Gastrocnemius medialis (tissue), 4 donors: ENCODE results near the gene CD46.
"Not testable (repeated sequence)": the region's sequence is repeated elsewhere in the genome, so short reads cannot be mapped to it uniquely, and the experiment has no call there.

Experiments
- POLR2A ChIP-seq, 2 donors: fragments of 450-650 bp; IDR thresholded peaks; one replicate each; pipeline ENCODE4 v1.6.1; 2017; ENCODE audit warnings: antibody characterized with exemption in 2 of 2, mild to moderate bottlenecking in 2 of 2, moderate library complexity in 2 of 2
- TF ChIP-seq, protein P1 (sequence below), 5 experiments: fragments of 450-650 bp in 3 of 5; fragments of 200-600 bp in 2 of 5; sonication (generic) in 2 of 5; IDR thresholded peaks in 4 of 5; conservative IDR thresholded peaks in 1 of 5; 1 replicate in 4 of 5; 2 replicates in 1 of 5; pipeline ENCODE4 v1.5.1; 2016 to 2019; ENCODE audit warnings: antibody characterized with exemption in 5 of 5, mild to moderate bottlenecking in 3 of 5, moderate library complexity in 3 of 5

DNA sequence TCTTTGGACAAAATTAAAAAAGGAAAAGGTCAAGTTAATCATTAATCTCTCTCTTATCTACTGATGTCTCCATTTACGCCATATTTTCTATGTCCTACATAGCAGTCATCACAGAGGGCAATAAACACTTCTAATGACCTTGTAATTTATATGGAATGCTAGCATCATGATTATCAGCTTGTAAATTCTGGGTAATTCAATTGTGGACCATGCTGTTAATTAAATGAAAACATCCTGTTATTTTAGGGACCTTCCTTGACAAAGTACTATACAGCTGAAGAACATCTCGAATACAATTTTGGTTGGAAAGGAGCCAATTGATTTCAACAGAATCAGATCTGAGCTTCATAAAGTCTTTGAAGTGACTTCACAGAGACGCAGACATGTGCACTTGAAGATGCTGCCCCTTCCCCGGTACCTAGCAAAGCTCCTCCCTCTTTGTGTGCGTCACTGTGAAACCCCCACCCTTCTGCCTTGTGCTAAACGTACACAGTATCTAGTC is 13.6 kb upstream of the CD46 start:
- TF ChIP-seq, protein P1, sequence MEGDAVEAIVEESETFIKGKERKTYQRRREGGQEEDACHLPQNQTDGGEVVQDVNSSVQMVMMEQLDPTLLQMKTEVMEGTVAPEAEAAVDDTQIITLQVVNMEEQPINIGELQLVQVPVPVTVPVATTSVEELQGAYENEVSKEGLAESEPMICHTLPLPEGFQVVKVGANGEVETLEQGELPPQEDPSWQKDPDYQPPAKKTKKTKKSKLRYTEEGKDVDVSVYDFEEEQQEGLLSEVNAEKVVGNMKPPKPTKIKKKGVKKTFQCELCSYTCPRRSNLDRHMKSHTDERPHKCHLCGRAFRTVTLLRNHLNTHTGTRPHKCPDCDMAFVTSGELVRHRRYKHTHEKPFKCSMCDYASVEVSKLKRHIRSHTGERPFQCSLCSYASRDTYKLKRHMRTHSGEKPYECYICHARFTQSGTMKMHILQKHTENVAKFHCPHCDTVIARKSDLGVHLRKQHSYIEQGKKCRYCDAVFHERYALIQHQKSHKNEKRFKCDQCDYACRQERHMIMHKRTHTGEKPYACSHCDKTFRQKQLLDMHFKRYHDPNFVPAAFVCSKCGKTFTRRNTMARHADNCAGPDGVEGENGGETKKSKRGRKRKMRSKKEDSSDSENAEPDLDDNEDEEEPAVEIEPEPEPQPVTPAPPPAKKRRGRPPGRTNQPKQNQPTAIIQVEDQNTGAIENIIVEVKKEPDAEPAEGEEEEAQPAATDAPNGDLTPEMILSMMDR (IDR thresholded peaks at IDR 0.05 in 4 of 5, conservative IDR thresholded peaks at IDR 0.05 in 1 of 5), result not testable (repeated sequence)
- not testable (repeated sequence) for TF ChIP-seq POLR2A (IDR thresholded peaks at IDR 0.05)
